Endothelial cell of umbilical vein (primary cell): Measurements from ENCODE around the gene UBE2G1. TPM values are rescaled to one million over a fixed set of nuclear protein-coding genes. Genes with fewer than 3 reads are reported as not detected.

ENCODE experiments used
- BruUV-seq: library from RNA; stranded (reverse); fragments of 400-500 nt; replicated peaks from 2 replicates; lab custom pipeline; 2021; lab: Mats Ljungman, UMichigan
- CTCF ChIA-PET: fragments of 300-600, 350-600 bp; sonication (Branson Sonifier 250); formaldehyde crosslinking; loops from one replicate; lab custom pipeline; 2021; ENCODE audit warnings: antibody characterized with exemption, inconsistent platforms; lab: Charles Lee
- POLR2A ChIA-PET: fragments of 300-600, 350-600 bp; sonication (Branson Sonifier 250); formaldehyde crosslinking; loops from one replicate; lab custom pipeline; 2021; ENCODE audit warnings: antibody characterized with exemption, inconsistent platforms; lab: Charles Lee
- DNase-seq: peaks from one replicate; pipeline ENCODE4 v3.0.0-alpha.2; 2011; ENCODE audit warnings: low read depth, low spot score
- FAIRE-seq: peaks from 2 replicates; lab custom pipeline; 2011; peaks lifted over from hg19 to GRCh38; lab: Jason Lieb, UNC
- H2AFZ ChIP-seq: 2 replicates; pipeline ENCODE4 v1.6.0; 2012; ENCODE audit warnings: low read depth, low read length, control low read depth, inconsistent platforms
- H3K27ac ChIP-seq: 2 replicates; pipeline ENCODE4 v1.5.1; 2011; ENCODE audit warnings: low read depth, mild to moderate bottlenecking, control low read depth, low read length, moderate library complexity; ENCODE audit not compliant: insufficient read depth
- H3K27me3 ChIP-seq, 2 experiments: 2 replicates each; pipeline versions ENCODE4 v1.6.0 to v1.6.1; 2011; ENCODE audit warnings: low read length in 2 of 2, mixed read lengths in 1 of 2; ENCODE audit not compliant: control insufficient read depth in 2 of 2, insufficient read depth in 2 of 2
- H3K36me3 ChIP-seq, 2 experiments: 2 replicates in 1 of 2; 3 replicates in 1 of 2; pipeline ENCODE4 v1.5.1; 2011; ENCODE audit warnings: low read length in 2 of 2, mild to moderate bottlenecking in 1 of 2, moderate library complexity in 1 of 2; ENCODE audit not compliant: control insufficient read depth in 2 of 2, insufficient read depth in 2 of 2; ENCODE audit errors: extremely low read depth in 1 of 2
- H3K4me1 ChIP-seq: 3 replicates; pipeline ENCODE4 v1.5.1; 2011; ENCODE audit warnings: mild to moderate bottlenecking, low read length; ENCODE audit not compliant: control insufficient read depth, insufficient read depth; ENCODE audit errors: extremely low read depth
- H3K4me2 ChIP-seq: 2 replicates; pipeline ENCODE4 v1.6.1; 2011; ENCODE audit warnings: low read length, control low read depth, mixed read lengths; ENCODE audit not compliant: insufficient read depth
- H3K4me3 ChIP-seq, 3 experiments: fragments of 200-600 bp in 1 of 3; sonication (generic), shearing (Covaris generic) in 1 of 3; replicated peaks in 1 of 3; 2 replicates each; pipeline ENCODE4 v1.5.1; 2011 to 2016; ENCODE audit warnings: control low read depth in 3 of 3, low read length in 3 of 3, mild to moderate bottlenecking in 2 of 3, inconsistent platforms in 1 of 3, low read depth in 1 of 3, moderate library complexity in 1 of 3; ENCODE audit not compliant: insufficient read depth in 1 of 3
- H3K79me2 ChIP-seq: 2 replicates; pipeline ENCODE4 v1.6.0; 2012; ENCODE audit warnings: low read length, inconsistent platforms; ENCODE audit not compliant: control insufficient read depth, insufficient read depth
- H3K9ac ChIP-seq: replicated peaks from 2 replicates; pipeline ENCODE3; 2011; ENCODE audit warnings: low read length, control low read depth; ENCODE audit not compliant: insufficient read depth; ENCODE audit errors: extremely low read depth
- H3K9me1 ChIP-seq: replicated peaks from 3 replicates; pipeline ENCODE4 v1.6.0; 2011; ENCODE audit warnings: mild to moderate bottlenecking, low read length; ENCODE audit not compliant: control insufficient read depth, insufficient read depth; ENCODE audit errors: extremely low read depth
- H3K9me3 ChIP-seq: replicated peaks from 2 replicates; pipeline ENCODE4 v1.5.1; 2012; ENCODE audit warnings: low read length, inconsistent platforms; ENCODE audit not compliant: control insufficient read depth, insufficient read depth
- H4K20me1 ChIP-seq: replicated peaks from 2 replicates; pipeline ENCODE3; 2011; ENCODE audit warnings: mild to moderate bottlenecking, low read length; ENCODE audit not compliant: control insufficient read depth, insufficient read depth; ENCODE audit errors: extremely low read depth
- EZH2 ChIP-seq: IDR thresholded peaks from 2 replicates; pipeline ENCODE4 v1.6.1; 2012; ENCODE audit warnings: borderline replicate concordance, low read depth, mild to moderate bottlenecking, moderate library complexity, low read length, inconsistent platforms; ENCODE audit not compliant: severe bottlenecking
- FOS ChIP-seq: IDR thresholded peaks from 2 replicates; pipeline ENCODE4 v1.6.1; 2011; ENCODE audit warnings: mild to moderate bottlenecking, low read length, moderate library complexity, borderline replicate concordance; ENCODE audit not compliant: insufficient read depth
- GATA2 ChIP-seq: IDR thresholded peaks from 2 replicates; pipeline ENCODE4 v1.7.0; 2011; ENCODE audit warnings: low read depth, mild to moderate bottlenecking, moderate library complexity, mixed read lengths, low read length; ENCODE audit not compliant: insufficient read length, insufficient read depth
- JUN ChIP-seq: IDR thresholded peaks from 2 replicates; pipeline ENCODE4 v1.6.1; 2011; ENCODE audit warnings: borderline replicate concordance, low read depth; ENCODE audit not compliant: insufficient read length, insufficient read depth
- MYC ChIP-seq: IDR thresholded peaks from one replicate; pipeline ENCODE4 v1.6.1; 2011; ENCODE audit warnings: mild to moderate bottlenecking, low read depth, low read length
- POLR2A ChIP-seq: IDR thresholded peaks from 2 replicates; pipeline ENCODE4 v1.6.1; 2012; ENCODE audit warnings: low read depth, mild to moderate bottlenecking, control low read depth, low read length
- POLR2AphosphoS5 ChIP-seq: IDR thresholded peaks from 2 replicates; pipeline ENCODE4 v1.6.1; 2012; ENCODE audit warnings: low read depth, mild to moderate bottlenecking, control low read depth, low read length, moderate library complexity; ENCODE audit not compliant: insufficient read depth
- dilution Hi-C: fragments of 300-500 bp; cut with MboI; formaldehyde crosslinking; loops from one replicate; pipeline ENCODE4 v1.15.0; 2019; ENCODE audit warnings: low sequenced_read_pairs; ENCODE audit not compliant: extremely low pct_ligation_motif_present
- intact Hi-C: fragments of 100-400 bp; cut with micrococcal nuclease; formaldehyde crosslinking; loops from one replicate; pipeline ENCODE4 v1.10.0; 2022
- polyA plus RNA-seq, 4 experiments: library from polyadenylated mRNA; depleted of rRNA in 3 of 4; stranded (reverse) in 3 of 4; unstranded in 1 of 4; fragments of >200 nt; gene quantifications; 2 replicates each; pipeline versions ENCODE4 v1.2.1 to v1.2.3, GENCODE V29; 2011 to 2012; ENCODE audit warnings: missing spikeins in 1 of 4
- total RNA-seq: library from RNA; stranded (reverse); gene quantifications from 2 replicates; pipeline ENCODE4 v1.2.3, GENCODE V29; 2021
- TF ChIP-seq, protein P1 (sequence below), 2 donors: IDR thresholded peaks; 1 replicate in 1 of 2; 2 replicates in 1 of 2; pipeline ENCODE4 v1.5.1; 2011; ENCODE audit warnings: low read length in 2 of 2, mild to moderate bottlenecking in 2 of 2, moderate library complexity in 2 of 2, control low read depth in 1 of 2, inconsistent platforms in 1 of 2, low read depth in 1 of 2; ENCODE audit not compliant: insufficient read depth in 1 of 2; ENCODE audit errors: extremely low read depth in 1 of 2
- TF ChIP-seq, protein P2 (sequence below): IDR thresholded peaks from 2 replicates; pipeline ENCODE4 v1.6.1; 2011; ENCODE audit not compliant: insufficient read depth, insufficient read length

Gene UBE2G1
- total and polyA plus RNA-seq, 2 donors (not counting 3 experiments of a cell fraction or from before 2014, with no cell fraction given): 29.2 to 79.6 TPM

DNA sequence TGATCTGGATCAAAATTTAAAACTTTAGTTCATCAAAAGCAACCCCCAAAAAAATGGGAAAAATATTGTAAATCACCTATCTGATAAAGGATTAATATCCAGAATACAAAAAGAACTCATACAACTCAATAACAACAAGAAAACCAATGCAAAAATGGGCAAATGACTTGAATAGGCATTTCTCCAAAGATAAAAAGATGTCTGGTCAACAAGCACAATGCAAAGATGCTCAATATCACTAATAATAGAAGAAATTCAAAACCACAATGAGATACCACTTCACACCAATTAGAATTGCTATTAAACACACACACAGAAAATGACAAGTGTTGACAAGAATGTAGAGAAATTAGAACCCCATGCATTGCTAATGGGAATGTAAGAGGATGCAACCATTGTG lies 40.4 kb downstream of the UBE2G1 start:
- ChIA-PET POLR2A (no interaction called here), CTCF (interaction anchor here (1.0 kb wide), 1 partner anchor 87 kb away, joined by 3 read pairs; no protein-coding TSS in a partner anchor)
- TF ChIP-seq MYC (no peak), GATA2 (no peak), POLR2A (no peak), EZH2 (no peak), FOS (no peak), JUN (no peak), POLR2AphosphoS5 (no peak)
- TF ChIP-seq, protein P1, sequence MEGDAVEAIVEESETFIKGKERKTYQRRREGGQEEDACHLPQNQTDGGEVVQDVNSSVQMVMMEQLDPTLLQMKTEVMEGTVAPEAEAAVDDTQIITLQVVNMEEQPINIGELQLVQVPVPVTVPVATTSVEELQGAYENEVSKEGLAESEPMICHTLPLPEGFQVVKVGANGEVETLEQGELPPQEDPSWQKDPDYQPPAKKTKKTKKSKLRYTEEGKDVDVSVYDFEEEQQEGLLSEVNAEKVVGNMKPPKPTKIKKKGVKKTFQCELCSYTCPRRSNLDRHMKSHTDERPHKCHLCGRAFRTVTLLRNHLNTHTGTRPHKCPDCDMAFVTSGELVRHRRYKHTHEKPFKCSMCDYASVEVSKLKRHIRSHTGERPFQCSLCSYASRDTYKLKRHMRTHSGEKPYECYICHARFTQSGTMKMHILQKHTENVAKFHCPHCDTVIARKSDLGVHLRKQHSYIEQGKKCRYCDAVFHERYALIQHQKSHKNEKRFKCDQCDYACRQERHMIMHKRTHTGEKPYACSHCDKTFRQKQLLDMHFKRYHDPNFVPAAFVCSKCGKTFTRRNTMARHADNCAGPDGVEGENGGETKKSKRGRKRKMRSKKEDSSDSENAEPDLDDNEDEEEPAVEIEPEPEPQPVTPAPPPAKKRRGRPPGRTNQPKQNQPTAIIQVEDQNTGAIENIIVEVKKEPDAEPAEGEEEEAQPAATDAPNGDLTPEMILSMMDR (IDR thresholded peaks at IDR 0.05; ENCODE audit: extremely low read depth in 1 of 2, insufficient read depth in 1 of 2, low read depth in 1 of 2, low read length in 2 of 2): no peak
- TF ChIP-seq, protein P2, sequence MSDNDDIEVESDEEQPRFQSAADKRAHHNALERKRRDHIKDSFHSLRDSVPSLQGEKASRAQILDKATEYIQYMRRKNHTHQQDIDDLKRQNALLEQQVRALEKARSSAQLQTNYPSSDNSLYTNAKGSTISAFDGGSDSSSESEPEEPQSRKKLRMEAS: no peak
- dilution Hi-C loops (no loop called here), intact Hi-C loops (no loop called here)
- H4K20me1 ChIP-seq: peaks cover 24% of the 10 kb centered on the region
- peaks cover 97% of the 10 kb centered on the region for H3K79me2 ChIP-seq
- DNase-seq: no peak
- no TSS peak for BruUV-seq
- no peak overlapping the region for H2AFZ ChIP-seq
- no peak overlapping the region for H3K27ac ChIP-seq
- H3K9ac ChIP-seq: no peak overlapping the region
- H3K36me3 ChIP-seq: no peaks in the 10 kb centered on the region
- no peaks in the 10 kb centered on the region for H3K27me3 ChIP-seq
- no peaks in the 10 kb centered on the region for H3K9me3 ChIP-seq
- peaks cover 8% of the 10 kb centered on the region for H3K4me1 ChIP-seq
- no peak for FAIRE-seq
- no peak overlapping the region for H3K4me3 ChIP-seq
- H3K9me1 ChIP-seq: no peaks in the 10 kb centered on the region
- no peak overlapping the region for H3K4me2 ChIP-seq
